Measurements from ENCODE around the gene CBL. TPM values are rescaled to one million over a fixed set of nuclear protein-coding genes. Genes with fewer than 3 reads are reported as not detected.
A peak's percentile ranks its signal among the peaks of the same experiment; 100 is the strongest.

Gene CBL
- total and polyA plus RNA-seq, 2 experiments from 2014 or later, result 6.5 to 18.3 TPM

DNA sequence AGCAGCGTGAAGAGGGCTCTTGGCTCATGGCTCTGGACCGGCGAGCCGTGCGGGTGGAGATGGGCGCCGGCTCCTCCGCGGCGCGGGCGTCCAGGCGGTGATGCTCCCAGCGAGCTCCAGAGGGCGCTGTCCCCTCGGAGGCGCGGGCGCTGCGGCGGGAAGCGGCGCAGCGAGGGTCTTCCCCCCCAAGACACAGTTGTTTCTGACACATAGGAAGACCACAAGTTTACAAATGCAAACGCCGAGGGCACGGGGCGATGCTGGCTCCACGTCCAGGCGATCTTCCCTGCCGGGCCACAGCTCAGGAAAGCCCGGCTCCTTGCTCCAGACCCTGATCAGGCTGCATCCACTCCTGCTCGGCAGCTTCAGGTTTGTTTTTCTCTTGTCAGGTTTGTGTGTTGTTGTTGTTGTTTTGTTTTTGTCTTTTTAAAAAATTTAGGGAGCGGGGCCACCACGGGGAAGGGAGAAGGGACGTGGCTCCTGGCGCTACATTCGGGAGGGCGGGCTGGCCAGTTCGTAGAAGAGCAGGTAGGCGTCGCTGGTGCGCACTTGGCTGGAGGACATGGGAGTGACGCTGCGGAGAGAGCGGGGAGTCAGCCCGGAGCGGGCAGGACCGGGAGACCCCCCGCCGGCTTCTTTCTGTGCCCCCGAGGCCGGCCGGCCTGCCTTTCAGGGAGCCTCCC lies 150.4 kb downstream of the CBL start:
- Histone ChIP-seq H3K4me1 (ENCODE audit: low read depth) (peaks cover 46% of the 10 kb centered on the region), H3K27me3 (no peaks in the 10 kb centered on the region), H3K9me3 (ENCODE audit: low read depth) (no peaks in the 10 kb centered on the region), H3K4me3 (no peak overlapping the region), H3K27ac (peak overlapping the region; percentile 71), H3K36me3 (peaks cover 36% of the 10 kb centered on the region)
- peak; percentile 80 to 91 for DNase-seq (ENCODE audit: low read depth in 1 of 2, low spot score in 1 of 2)
- TF ChIP-seq, protein P1, sequence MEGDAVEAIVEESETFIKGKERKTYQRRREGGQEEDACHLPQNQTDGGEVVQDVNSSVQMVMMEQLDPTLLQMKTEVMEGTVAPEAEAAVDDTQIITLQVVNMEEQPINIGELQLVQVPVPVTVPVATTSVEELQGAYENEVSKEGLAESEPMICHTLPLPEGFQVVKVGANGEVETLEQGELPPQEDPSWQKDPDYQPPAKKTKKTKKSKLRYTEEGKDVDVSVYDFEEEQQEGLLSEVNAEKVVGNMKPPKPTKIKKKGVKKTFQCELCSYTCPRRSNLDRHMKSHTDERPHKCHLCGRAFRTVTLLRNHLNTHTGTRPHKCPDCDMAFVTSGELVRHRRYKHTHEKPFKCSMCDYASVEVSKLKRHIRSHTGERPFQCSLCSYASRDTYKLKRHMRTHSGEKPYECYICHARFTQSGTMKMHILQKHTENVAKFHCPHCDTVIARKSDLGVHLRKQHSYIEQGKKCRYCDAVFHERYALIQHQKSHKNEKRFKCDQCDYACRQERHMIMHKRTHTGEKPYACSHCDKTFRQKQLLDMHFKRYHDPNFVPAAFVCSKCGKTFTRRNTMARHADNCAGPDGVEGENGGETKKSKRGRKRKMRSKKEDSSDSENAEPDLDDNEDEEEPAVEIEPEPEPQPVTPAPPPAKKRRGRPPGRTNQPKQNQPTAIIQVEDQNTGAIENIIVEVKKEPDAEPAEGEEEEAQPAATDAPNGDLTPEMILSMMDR (IDR thresholded peaks at IDR 0.05; ENCODE audit: low read depth, low read length), result peak; percentile 75

DNA sequence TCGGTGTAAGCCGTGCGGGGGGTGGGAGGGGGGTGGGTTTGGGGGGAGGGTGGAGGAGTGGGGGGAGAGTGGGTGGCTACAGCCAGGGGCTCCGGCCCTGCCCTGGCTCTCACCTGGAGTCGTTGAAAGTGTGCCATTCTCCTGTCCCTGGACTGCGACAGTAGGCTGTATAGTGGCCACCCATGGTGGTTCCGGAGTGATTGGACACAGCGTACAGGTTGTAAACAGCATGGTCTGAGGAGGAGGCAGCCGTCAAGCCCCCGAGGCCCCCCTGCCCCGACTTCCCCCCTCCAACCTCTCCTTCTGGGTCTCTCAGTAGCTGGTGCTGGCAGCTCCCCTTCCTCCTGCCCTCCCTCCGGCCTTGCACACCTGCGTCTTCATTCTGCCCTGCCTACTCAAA lies 150.9 kb downstream of the CBL start:
- no peaks in the 10 kb centered on the region for H3K27me3 ChIP-seq
- H3K9me3 ChIP-seq (ENCODE audit: low read depth), result no peaks in the 10 kb centered on the region
- no peak for DNase-seq (ENCODE audit: low read depth in 1 of 2, low spot score in 1 of 2)
- TF ChIP-seq, protein P1 (IDR thresholded peaks at IDR 0.05; ENCODE audit: low read depth, low read length), result no peak
- peaks cover 46% of the 10 kb centered on the region for H3K4me1 ChIP-seq (ENCODE audit: low read depth)
- peak overlapping the region; percentile 71 for H3K27ac ChIP-seq
- peaks cover 36% of the 10 kb centered on the region for H3K36me3 ChIP-seq
- H3K4me3 ChIP-seq, result no peak overlapping the region

Other genes with a start within 250 kb of the CBL start
- gene FOXR1, start 234.6 kb upstream of the CBL start, total RNA-seq, result 0.42 TPM in 1 of 2 replicates, not detected in the other
- gene FOXR1, start 234.6 kb upstream of the CBL start, polyA plus RNA-seq, result not detected in 2 replicates
- gene CENATAC, start 208.2 kb upstream of the CBL start, total RNA-seq, result 26.6 and 78.2 TPM in 2 replicates
- gene CENATAC, start 208.2 kb upstream of the CBL start, polyA plus RNA-seq, result 25.2 and 27.0 TPM in 2 replicates
- 837 and 1,038 TPM in 2 replicates for gene RPS25, start 188.0 kb upstream of the CBL start, total RNA-seq
- gene RPS25, start 188.0 kb upstream of the CBL start, polyA plus RNA-seq, result 1,114 and 1,223 TPM in 2 replicates
- gene TRAPPC4, start 187.6 kb upstream of the CBL start, total RNA-seq, result 56.1 and 64.8 TPM in 2 replicates
- 130 and 166 TPM in 2 replicates for gene TRAPPC4, start 187.6 kb upstream of the CBL start, polyA plus RNA-seq
- 38.7 and 41.4 TPM in 2 replicates for gene SLC37A4, start 175.5 kb upstream of the CBL start, total RNA-seq
- gene SLC37A4, start 175.5 kb upstream of the CBL start, polyA plus RNA-seq, result 36.7 and 41.3 TPM in 2 replicates
- gene HYOU1, start 149.1 kb upstream of the CBL start, total RNA-seq, result 103 and 187 TPM in 2 replicates
- gene HYOU1, start 149.1 kb upstream of the CBL start, polyA plus RNA-seq, result 65.5 and 125 TPM in 2 replicates
- 22.1 and 34.1 TPM in 2 replicates for gene VPS11, start 138.5 kb upstream of the CBL start, total RNA-seq
- 22.3 and 23.7 TPM in 2 replicates for gene VPS11, start 138.5 kb upstream of the CBL start, polyA plus RNA-seq
- gene HMBS, start 121.5 kb upstream of the CBL start, total RNA-seq, result 9.6 and 17.2 TPM in 2 replicates
- gene HMBS, start 121.5 kb upstream of the CBL start, polyA plus RNA-seq, result 55.2 and 92.9 TPM in 2 replicates
- 31.4 and 36.0 TPM in 2 replicates for gene DPAGT1, start 104.5 kb upstream of the CBL start, total RNA-seq
- gene DPAGT1, start 104.5 kb upstream of the CBL start, polyA plus RNA-seq, result 57.9 and 77.3 TPM in 2 replicates
- 16.4 and 20.8 TPM in 2 replicates for gene C2CD2L, start 99.0 kb upstream of the CBL start, total RNA-seq
- 11.1 and 14.8 TPM in 2 replicates for gene C2CD2L, start 99.0 kb upstream of the CBL start, polyA plus RNA-seq
- gene HINFP, start 84.8 kb upstream of the CBL start, total RNA-seq, result 21.6 and 28.2 TPM in 2 replicates
- 33.2 and 34.1 TPM in 2 replicates for gene HINFP, start 84.8 kb upstream of the CBL start, polyA plus RNA-seq
- 1.9 and 3.2 TPM in 2 replicates for gene ABCG4, start 57.3 kb upstream of the CBL start, total RNA-seq
- gene ABCG4, start 57.3 kb upstream of the CBL start, polyA plus RNA-seq, result 2.4 and 5.6 TPM in 2 replicates
- 24.7 and 36.8 TPM in 2 replicates for gene NLRX1, start 37.6 kb upstream of the CBL start, total RNA-seq
- gene NLRX1, start 37.6 kb upstream of the CBL start, polyA plus RNA-seq, result 16.1 and 25.5 TPM in 2 replicates
- gene NHERF4, start 20.9 kb upstream of the CBL start, total RNA-seq, result 0.18 and 0.69 TPM in 2 replicates
- 0.17 and 0.29 TPM in 2 replicates for gene NHERF4, start 20.9 kb upstream of the CBL start, polyA plus RNA-seq
- 32.5 and 49.3 TPM in 2 replicates for gene MCAM, start 110.8 kb downstream of the CBL start, total RNA-seq
- 13.8 and 14.8 TPM in 2 replicates for gene MCAM, start 110.8 kb downstream of the CBL start, polyA plus RNA-seq
- 7.3 and 18.6 TPM in 2 replicates for gene RNF26, start 128.2 kb downstream of the CBL start, total RNA-seq
- gene RNF26, start 128.2 kb downstream of the CBL start, polyA plus RNA-seq, result 45.6 and 99.8 TPM in 2 replicates
- 3.4 and 8.0 TPM in 2 replicates for gene C1QTNF5, start 134.5 kb downstream of the CBL start, total RNA-seq
- gene C1QTNF5, start 134.5 kb downstream of the CBL start, polyA plus RNA-seq, result 5.8 and 10.4 TPM in 2 replicates
- not detected in 2 replicates for gene MFRP, start 140.4 kb downstream of the CBL start, total RNA-seq
- not detected in 2 replicates for gene MFRP, start 140.4 kb downstream of the CBL start, polyA plus RNA-seq
- 28.3 and 39.0 TPM in 2 replicates for gene USP2, start 175.4 kb downstream of the CBL start, total RNA-seq
- 36.5 and 44.1 TPM in 2 replicates for gene USP2, start 175.4 kb downstream of the CBL start, polyA plus RNA-seq
- gene THY1, start 216.8 kb downstream of the CBL start, total RNA-seq, result 2.1 and 6.3 TPM in 2 replicates
- 6.8 and 7.5 TPM in 2 replicates for gene THY1, start 216.8 kb downstream of the CBL start, polyA plus RNA-seq